Epithelial cell of prostate (primary cell): Measurements from ENCODE around the gene GRID1.

Experiments
- DNase-seq: peaks from one replicate; pipeline ENCODE4 v3.0.0-alpha.2; 2011; ENCODE audit warnings: low read depth, low spot score
- H3K27ac ChIP-seq: fragments of 450-650 bp; 2 replicates; pipeline ENCODE4 v1.5.1; 2017; ENCODE audit warnings: mild to moderate bottlenecking

The GRID1 gene

DNA sequence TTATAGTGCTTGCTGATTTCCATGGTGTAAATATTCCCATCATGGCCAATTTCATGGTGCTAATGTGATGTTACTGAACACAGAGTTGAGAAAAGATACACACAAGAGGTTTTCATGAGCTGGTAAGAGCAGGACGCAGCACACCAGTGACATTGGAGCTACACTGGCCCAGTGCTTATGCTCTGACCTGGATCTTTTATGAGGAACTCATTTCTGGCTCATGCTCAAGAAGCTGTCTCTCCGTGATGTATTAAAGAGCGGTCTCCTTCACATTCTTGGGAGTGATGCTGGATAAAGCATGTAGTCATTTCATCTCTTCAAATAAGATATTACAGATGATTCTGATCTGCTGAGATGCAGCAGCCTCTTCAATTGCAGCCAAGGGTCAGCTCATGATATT is 785.2 kb downstream of the GRID1 start:
- no peak overlapping the region for H3K27ac ChIP-seq
- no peak for DNase-seq

DNA sequence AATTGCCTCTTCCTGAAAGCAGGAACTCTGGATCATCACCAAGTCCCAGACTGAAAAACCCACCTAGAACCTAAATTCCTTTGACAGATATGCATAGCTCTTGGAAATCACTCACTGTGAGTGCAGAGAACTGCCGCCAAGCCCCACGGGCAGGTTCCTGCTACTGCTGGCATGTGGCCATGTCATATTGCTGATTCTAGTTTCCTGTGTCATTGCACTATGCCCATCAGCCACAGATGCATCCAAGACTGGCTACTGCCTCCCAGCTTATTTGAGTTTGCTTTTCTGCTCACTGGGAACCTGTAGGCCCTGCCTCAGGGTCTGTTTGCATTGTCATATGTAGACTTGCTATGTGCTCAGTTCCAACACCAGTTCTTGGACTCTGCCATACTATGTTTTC is 786.0 kb downstream of the GRID1 start:
- H3K27ac ChIP-seq, result no peak overlapping the region
- no peak for DNase-seq

DNA sequence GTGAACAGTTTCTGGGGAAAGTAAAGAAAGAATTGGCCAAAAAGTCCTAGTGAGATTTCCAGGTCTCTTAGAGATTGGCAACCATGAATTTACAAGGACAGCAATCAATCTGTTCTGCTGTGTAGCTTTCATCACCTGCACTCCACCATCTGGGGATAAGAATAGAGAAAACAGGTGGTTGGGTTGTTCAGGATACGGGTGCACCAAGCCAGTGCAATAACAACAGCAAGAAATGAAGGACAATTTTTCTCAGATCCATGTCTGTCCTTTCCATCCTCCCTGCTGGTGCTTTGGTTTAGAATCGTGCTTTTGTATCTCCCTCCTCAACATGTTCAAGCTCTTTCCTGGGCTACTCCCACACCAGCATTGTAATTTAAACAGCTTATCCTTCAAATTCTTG is 787.7 kb downstream of the GRID1 start:
- no peak overlapping the region for H3K27ac ChIP-seq
- DNase-seq, result no peak

DNA sequence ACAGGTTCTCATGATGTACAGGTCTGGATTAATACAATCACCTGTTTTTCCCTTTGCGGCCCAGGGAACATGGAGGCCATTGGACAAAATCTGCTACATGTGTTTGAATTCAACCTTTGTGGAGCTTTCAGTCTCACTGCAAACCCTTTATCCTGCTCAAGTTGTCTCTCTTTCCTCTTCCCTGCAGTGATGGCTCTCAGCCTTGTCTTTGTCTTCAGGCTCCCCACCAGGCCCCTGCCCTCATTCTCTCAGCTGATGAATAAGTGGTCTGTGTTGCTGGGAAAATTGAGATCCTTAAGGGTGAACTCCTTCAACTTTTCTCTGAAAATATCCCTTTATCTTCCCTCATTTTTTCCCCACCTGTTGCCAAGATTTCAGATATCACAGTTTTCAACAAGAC is 791.2 kb downstream of the GRID1 start:
- no peak overlapping the region for H3K27ac ChIP-seq
- DNase-seq, result no peak

DNA sequence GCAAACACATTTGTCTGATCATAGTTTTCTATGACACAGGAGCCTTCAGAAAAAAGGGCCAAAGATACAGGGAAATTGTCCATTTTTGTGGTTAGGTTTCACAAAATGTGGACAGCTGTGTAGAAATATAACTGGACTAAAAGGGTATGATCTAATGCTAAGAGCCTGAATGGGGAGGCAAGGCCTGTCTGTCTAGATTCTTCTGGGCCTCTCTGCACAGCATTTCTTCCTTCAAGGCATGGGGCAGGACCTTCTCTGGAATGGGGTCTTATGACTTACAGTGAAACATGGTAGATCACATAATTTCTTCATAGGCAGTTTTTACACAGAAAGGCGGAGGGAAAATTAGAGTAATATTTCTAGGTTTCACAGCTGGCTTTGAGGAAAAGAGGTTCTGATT is 795.7 kb downstream of the GRID1 start:
- no peak for DNase-seq
- H3K27ac ChIP-seq, result no peak overlapping the region

DNA sequence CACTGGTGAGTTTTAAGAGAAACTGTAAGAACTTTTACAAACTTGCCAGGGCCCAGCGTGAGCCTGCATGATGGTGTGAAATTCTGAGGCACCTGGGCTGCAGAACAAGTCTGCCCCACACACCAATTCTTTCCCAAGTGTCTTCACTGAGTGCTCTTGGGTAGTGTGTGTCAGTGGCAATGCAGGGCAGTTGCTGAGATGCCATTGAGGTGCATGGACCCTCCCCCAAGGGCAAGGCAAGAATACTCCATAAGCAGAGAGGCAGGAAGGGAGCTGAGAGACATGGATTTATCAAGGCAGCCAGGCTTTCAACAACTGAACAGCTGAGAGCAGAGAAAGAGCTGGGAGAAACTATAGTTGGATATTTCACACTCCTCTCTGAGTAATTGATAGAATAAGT is 801.2 kb downstream of the GRID1 start:
- no peak overlapping the region for H3K27ac ChIP-seq
- DNase-seq, result no peak

DNA sequence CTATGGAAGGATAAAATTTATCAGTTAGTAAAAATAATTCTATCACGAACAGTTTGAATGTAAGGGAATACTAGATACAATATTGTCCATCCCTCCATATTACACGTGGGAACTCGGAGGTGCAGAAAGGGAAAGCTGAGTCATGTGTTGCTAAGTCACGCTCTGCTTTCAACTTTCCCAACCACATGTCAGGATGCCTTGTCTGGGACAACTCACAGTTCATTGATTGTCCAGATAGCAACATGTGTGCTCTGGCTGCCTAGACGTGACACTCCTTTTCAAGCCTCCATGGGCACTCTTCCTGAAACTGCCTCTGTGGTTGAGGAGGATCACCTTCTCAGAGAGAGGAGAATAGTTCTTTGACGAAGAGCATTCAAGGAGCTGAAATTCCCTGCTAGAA is 808.1 kb downstream of the GRID1 start:
- DNase-seq, result no peak

DNA sequence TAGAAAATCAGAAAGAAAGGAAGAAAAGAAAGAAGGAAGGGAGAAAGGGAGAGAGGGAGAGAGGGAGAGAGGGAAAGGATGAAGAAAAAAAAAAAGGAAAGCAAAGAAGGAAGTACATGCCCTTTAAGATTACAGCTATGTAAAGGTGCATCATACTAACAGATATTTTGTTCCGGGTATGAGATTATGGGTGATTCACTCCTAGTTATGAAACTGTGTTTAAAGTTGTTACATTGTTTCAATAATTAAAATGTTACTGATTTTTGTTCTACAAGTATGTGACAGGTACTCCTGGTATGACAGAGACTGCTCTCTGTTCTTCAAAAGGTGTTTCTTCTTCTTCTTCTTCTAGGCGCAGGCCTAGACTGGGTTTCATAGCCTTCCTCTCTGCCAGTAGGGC is 808.9 kb downstream of the GRID1 start:
- H3K27ac ChIP-seq, result peak overlapping the region; percentile 77
- DNase-seq, result no peak

More for the DNA sequence above, 808.1 kb downstream of the GRID1 start:
- peak overlapping the region; percentile 77 for H3K27ac ChIP-seq

DNA sequence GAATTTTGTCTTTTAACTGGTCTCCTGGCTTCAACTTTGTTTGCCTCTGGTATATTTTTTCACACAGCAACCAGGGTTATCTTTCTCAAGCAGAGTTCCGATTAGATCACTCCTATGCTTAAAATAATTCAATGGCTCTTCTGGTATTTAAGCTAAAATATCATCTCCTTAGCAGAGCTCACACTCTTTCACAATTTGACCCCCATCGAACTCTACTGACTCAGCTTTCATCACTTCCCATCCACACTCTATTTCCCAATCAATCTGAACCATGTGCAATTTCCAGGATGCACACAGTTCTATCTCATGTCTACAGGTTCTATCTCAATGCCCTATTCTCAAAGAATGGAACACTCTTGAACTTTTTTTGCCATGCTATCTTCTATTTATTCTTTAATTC is 809.5 kb downstream of the GRID1 start:
- no peak for DNase-seq
- peak overlapping the region; percentile 77 for H3K27ac ChIP-seq
